H9 (cell line): ENCODE data around the gene SETD1A. TPM values are rescaled to one million over a fixed set of nuclear protein-coding genes. Genes with fewer than 3 reads are reported as not detected.

ENCODE experiments used
- DNase-seq: peaks from one replicate; pipeline ENCODE4 v3.0.0-alpha.2; 2017
- H2AFZ ChIP-seq: one replicate; pipeline ENCODE4 v1.6.1; 2013; ENCODE audit warnings: mild to moderate bottlenecking, low read length, control low read depth, moderate library complexity
- H2AK5ac ChIP-seq: 2 replicates; pipeline ENCODE4 v1.6.1; 2013; ENCODE audit warnings: low read length, control low read depth, mixed read lengths; ENCODE audit not compliant: insufficient read length
- H2BK120ac ChIP-seq: one replicate; pipeline ENCODE4 v1.6.1; 2013; ENCODE audit warnings: low read depth, mild to moderate bottlenecking, low read length, control low read depth, inconsistent platforms; ENCODE audit not compliant: poor library complexity, severe bottlenecking
- H2BK12ac ChIP-seq: 2 replicates; pipeline ENCODE4 v1.6.1; 2013; ENCODE audit warnings: low read length, control low read depth, mixed read lengths, low read depth; ENCODE audit not compliant: insufficient read length
- H2BK15ac ChIP-seq: 2 replicates; pipeline ENCODE4 v1.6.1; 2013; ENCODE audit warnings: low read depth, low read length, control low read depth
- H2BK20ac ChIP-seq: one replicate; pipeline ENCODE4 v1.6.1; 2013; ENCODE audit warnings: low read depth, mild to moderate bottlenecking, low read length, control low read depth, inconsistent platforms; ENCODE audit not compliant: poor library complexity, severe bottlenecking
- H2BK5ac ChIP-seq: 2 replicates; pipeline ENCODE4 v1.6.1; 2013; ENCODE audit warnings: low read length, control low read depth, mixed read lengths; ENCODE audit not compliant: insufficient read length
- H3K14ac ChIP-seq: 2 replicates; pipeline ENCODE4 v1.6.1; 2013; ENCODE audit warnings: low read length, control low read depth; ENCODE audit not compliant: insufficient read depth
- H3K18ac ChIP-seq: 2 replicates; pipeline ENCODE4 v1.6.1; 2013; ENCODE audit warnings: low read depth, mild to moderate bottlenecking, mixed read lengths, low read length, control low read depth; ENCODE audit not compliant: insufficient read length
- H3K23ac ChIP-seq: 2 replicates; pipeline ENCODE4 v1.6.1; 2013; ENCODE audit warnings: low read length, control low read depth, mixed read lengths, low read depth; ENCODE audit not compliant: insufficient read length
- H3K23me2 ChIP-seq: 2 replicates; pipeline ENCODE4 v1.6.1; 2013; ENCODE audit warnings: low read depth, mild to moderate bottlenecking, mixed read lengths, low read length, control low read depth; ENCODE audit not compliant: insufficient read length, poor library complexity, severe bottlenecking
- H3K27ac ChIP-seq: 2 replicates; pipeline ENCODE4 v1.5.1; 2013; ENCODE audit warnings: low read length, control low read depth, mixed read lengths, low read depth; ENCODE audit not compliant: insufficient read length
- H3K27me3 ChIP-seq: 2 replicates; pipeline ENCODE4 v1.6.1; 2013; ENCODE audit warnings: low read length, control low read depth, inconsistent platforms; ENCODE audit not compliant: insufficient read depth
- H3K4ac ChIP-seq: 2 replicates; pipeline ENCODE4 v1.6.1; 2013; ENCODE audit warnings: low read depth, mild to moderate bottlenecking, control low read depth, inconsistent platforms, low read length, moderate library complexity
- H3K4me1 ChIP-seq: 2 replicates; pipeline ENCODE4 v1.6.1; 2013; ENCODE audit warnings: low read length, control low read depth, inconsistent platforms; ENCODE audit not compliant: insufficient read depth
- H3K4me2 ChIP-seq: 2 replicates; pipeline ENCODE4 v1.6.1; 2013; ENCODE audit warnings: low read length, control low read depth, mixed read lengths; ENCODE audit not compliant: insufficient read length, insufficient read depth
- H3K56ac ChIP-seq: 2 replicates; pipeline ENCODE4 v1.6.1; 2013; ENCODE audit warnings: low read depth, mild to moderate bottlenecking, mixed read lengths, low read length, control low read depth; ENCODE audit not compliant: insufficient read length
- H3K79me1 ChIP-seq: 2 replicates; pipeline ENCODE4 v1.6.1; 2013; ENCODE audit warnings: low read depth, mild to moderate bottlenecking, moderate library complexity, low read length, control low read depth, inconsistent platforms; ENCODE audit not compliant: insufficient read depth, poor library complexity, severe bottlenecking
- H3K79me2 ChIP-seq: 2 replicates; pipeline ENCODE4 v1.6.1; 2013; ENCODE audit warnings: low read length, control low read depth, inconsistent platforms; ENCODE audit not compliant: insufficient read depth
- H3K9ac ChIP-seq: 2 replicates; pipeline ENCODE4 v1.6.1; 2013; ENCODE audit warnings: low read length, control low read depth, mixed read lengths; ENCODE audit not compliant: insufficient read length; ENCODE audit errors: extremely low read depth
- H3K9me3 ChIP-seq: one replicate; pipeline ENCODE4 v1.6.1; 2013; ENCODE audit warnings: low read depth, low read length, inconsistent platforms; ENCODE audit not compliant: control insufficient read depth
- H3T11ph ChIP-seq: one replicate; pipeline ENCODE4 v1.6.1; 2013; ENCODE audit warnings: mild to moderate bottlenecking, low read length, control low read depth, inconsistent platforms
- H4K20me1 ChIP-seq: one replicate; pipeline ENCODE4 v1.6.1; 2013; ENCODE audit not compliant: control insufficient read depth, insufficient read length, insufficient read depth
- H4K5ac ChIP-seq: 2 replicates; pipeline ENCODE4 v1.6.1; 2013; ENCODE audit warnings: low read depth, mild to moderate bottlenecking, mixed read lengths, low read length, control low read depth; ENCODE audit not compliant: insufficient read length
- H4K8ac ChIP-seq: replicated peaks from 2 replicates; pipeline ENCODE4 v1.6.1; 2013; ENCODE audit warnings: low read length, control low read depth, mixed read lengths, low read depth; ENCODE audit not compliant: insufficient read length
- H4K91ac ChIP-seq: 2 replicates; pipeline ENCODE4 v1.6.1; 2013; ENCODE audit warnings: low read depth, mild to moderate bottlenecking, moderate library complexity, mixed read lengths, low read length, control low read depth; ENCODE audit not compliant: insufficient read length
- H3K27ac Mint-ChIP-seq, 3 experiments: 2 replicates in 2 of 3; 3 replicates in 1 of 3; pipeline ENCODE4 v1.8.0; 2020 to 2021; ENCODE audit warnings: mixed read lengths in 3 of 3, mild to moderate bottlenecking in 1 of 3, moderate library complexity in 1 of 3
- H3K27me3 Mint-ChIP-seq: 2 replicates; pipeline ENCODE4 v1.8.0; 2021; ENCODE audit warnings: low read depth, mild to moderate bottlenecking, moderate library complexity, mixed read lengths
- H3K36me3 Mint-ChIP-seq, 3 experiments: 2 replicates in 2 of 3; 3 replicates in 1 of 3; pipeline ENCODE4 v1.8.0; 2020 to 2021; ENCODE audit warnings: low read depth in 3 of 3, mixed read lengths in 3 of 3; ENCODE audit not compliant: insufficient read depth in 1 of 3
- H3K4me1 Mint-ChIP-seq, 2 experiments: 2 replicates each; pipeline ENCODE4 v1.8.0; 2020; ENCODE audit warnings: mixed read lengths in 2 of 2
- H3K4me3 Mint-ChIP-seq, 2 experiments: 2 replicates in 1 of 2; 3 replicates in 1 of 2; pipeline ENCODE4 v1.8.0; 2020 to 2021; ENCODE audit warnings: mild to moderate bottlenecking in 2 of 2, mixed read lengths in 2 of 2, moderate library complexity in 1 of 2
- H3K9me3 Mint-ChIP-seq, 2 experiments: 2 replicates in 1 of 2; 3 replicates in 1 of 2; pipeline ENCODE4 v1.8.0; 2020; ENCODE audit warnings: mild to moderate bottlenecking in 2 of 2, mixed read lengths in 2 of 2, moderate library complexity in 1 of 2
- CTCF ChIP-seq: fragments of 200-600 bp; sonication (generic); conservative IDR thresholded peaks from 3 replicates; pipeline ENCODE4 v1.8.0; 2021; ENCODE audit warnings: antibody characterized with exemption, mild to moderate bottlenecking
- WGBS: extraction: QIAGEN DNeasy Blood & Tissue Kit; methylation state at CpG from one replicate; pipeline ENCODE4 v1.1.7; 2013; ENCODE audit warnings: missing lambda C conversion rate, low lambda C conversion rate, mixed read lengths; ENCODE audit not compliant: insufficient read length; ENCODE audit errors: extremely low coverage; 5-methylcytosine and 5-hydroxymethylcytosine counted together
- total RNA-seq: library from RNA; stranded (reverse); gene quantifications from 2 replicates; pipeline ENCODE4 v1.2.1, GENCODE V29; 2021

SETD1A gene
- total RNA-seq, 1 experiment from 2014 or later = 36.9 TPM

- no peaks in the 10 kb centered on the region; the same call in 1 of the 2 replicates for H3K79me2 ChIP-seq
- H3K27ac ChIP-seq = no peak overlapping the region
- Mint-ChIP-seq H3K27me3 (peaks cover 4% of the 10 kb centered on the region; the same call in 1 of the 2 replicates), H3K4me1 (peaks cover 6 to 14% of the 10 kb centered on the region in 2 experiments), H3K9me3 (no peaks in the 10 kb centered on the region), H3K4me3 (peak overlapping the region; percentile 91 to 96), H3K36me3 (peaks cover 34 to 48% (median 44%) of the 10 kb centered on the region in 3 experiments), H3K27ac (peak overlapping the region; percentile 86 to 95 (median 93))
- no peaks in the 10 kb centered on the region for H3K4me1 ChIP-seq
- no peak overlapping the region for H4K8ac ChIP-seq
- H2BK15ac ChIP-seq = no peak overlapping the region
- no CpG with 5 or more reads among the region's 55 CpGs for WGBS
- H2AFZ ChIP-seq = no peak overlapping the region
- no peak overlapping the region for H2AK5ac ChIP-seq
- peak overlapping the region; percentile 60 for H3K9ac ChIP-seq
- H3K56ac ChIP-seq = no peak overlapping the region
- no peak overlapping the region for H2BK5ac ChIP-seq
- H2BK20ac ChIP-seq = no peak overlapping the region
- no peak overlapping the region for H3K4ac ChIP-seq
- H2BK12ac ChIP-seq = no peak overlapping the region
- no peaks in the 10 kb centered on the region for H3K9me3 ChIP-seq
- H3K23ac ChIP-seq = no peak overlapping the region
- no peak overlapping the region for H3K14ac ChIP-seq
- no peak overlapping the region for H3K18ac ChIP-seq
- no peaks in the 10 kb centered on the region for H3K27me3 ChIP-seq
- H4K91ac ChIP-seq = no peak overlapping the region
- H4K5ac ChIP-seq = no peak overlapping the region
- peak; percentile 68 for DNase-seq
- no peak for TF ChIP-seq CTCF
- no peak overlapping the region for H3T11ph ChIP-seq
- peak overlapping the region; percentile 55 for H3K4me2 ChIP-seq
- no peak overlapping the region for H2BK120ac ChIP-seq
- H4K20me1 ChIP-seq = no peaks in the 10 kb centered on the region
- no peaks in the 10 kb centered on the region for H3K23me2 ChIP-seq
- H3K79me1 ChIP-seq = peaks cover 4% of the 10 kb centered on the region
Observed at GRCh38 chr16:30958175-30959079, 873 bp downstream of the SETD1A start.
